ENCODE data around the gene ERCC3. TPM values are rescaled to one million over a fixed set of nuclear protein-coding genes. Genes with fewer than 3 reads are reported as not detected.

Gene ERCC3
- total RNA-seq, 4 donors from 2014 or later: 19.3 to 36.6 (median 25.2) TPM

GRCh38 chr2:127314193-127314988 is 20.4 kb upstream of the ERCC3 start:
- Histone ChIP-seq H3K27ac (no peak overlapping the region), H3K4me3 (no peak overlapping the region), H3K36me3 (peaks cover 3 to 99% (median 13%) of the 10 kb centered on the region in 3 donors), H3K4me1 (no peaks in the 10 kb centered on the region), H3K9me3 (no peaks in the 10 kb centered on the region), H3K27me3 (no peaks in the 10 kb centered on the region)
- TF ChIP-seq CTCF (IDR thresholded peaks at IDR 0.05) (no peak), POLR2A (IDR thresholded peaks at IDR 0.05) (no peak)
- WGBS, 2 donors: 93 to 94% methylated on average over 7 of the region's 7 CpGs
- intact Hi-C loops (cut with DNase I): no loop called here
- DNase-seq: no peak

GRCh38 chr2:127313406-127313805 is 19.5 kb upstream of the ERCC3 start:
- no peak overlapping the region for H3K4me3 ChIP-seq
- peaks cover 3 to 99% (median 13%) of the 10 kb centered on the region in 3 donors for H3K36me3 ChIP-seq
- H3K9me3 ChIP-seq: no peaks in the 10 kb centered on the region
- H3K27me3 ChIP-seq: no peaks in the 10 kb centered on the region
- no peak for TF ChIP-seq POLR2A (IDR thresholded peaks at IDR 0.05)
- TF ChIP-seq CTCF (IDR thresholded peaks at IDR 0.05): no peak
- DNase-seq: no peak
- intact Hi-C loops (cut with DNase I): no loop called here
- 58 to 70% methylated on average over 3 of the region's 3 CpGs for WGBS, 2 donors
- no peak overlapping the region for H3K27ac ChIP-seq
- H3K4me1 ChIP-seq: no peaks in the 10 kb centered on the region

GRCh38 chr2:127310980-127311379 is 17.0 kb upstream of the ERCC3 start:
- TF ChIP-seq CTCF (IDR thresholded peaks at IDR 0.05): no peak
- TF ChIP-seq POLR2A (IDR thresholded peaks at IDR 0.05): no peak
- intact Hi-C loops (cut with DNase I): no loop called here
- Histone ChIP-seq H3K27ac (no peak overlapping the region), H3K9me3 (no peaks in the 10 kb centered on the region), H3K36me3 (peaks cover 0 to 99% (median 8%) of the 10 kb centered on the region in 3 donors), H3K4me3 (no peak overlapping the region), H3K4me1 (no peaks in the 10 kb centered on the region), H3K27me3 (no peaks in the 10 kb centered on the region)
- no peak for DNase-seq
- WGBS, 2 donors: 90 to 95% methylated on average over 3 of the region's 3 CpGs

- DNase-seq: no peak
- intact Hi-C loops (cut with DNase I): no loop called here
- Histone ChIP-seq H3K4me1 (no peaks in the 10 kb centered on the region), H3K4me3 (no peak overlapping the region), H3K27me3 (no peaks in the 10 kb centered on the region), H3K9me3 (no peaks in the 10 kb centered on the region), H3K36me3 (peaks cover 0 to 98% (median 0%) of the 10 kb centered on the region in 3 donors), H3K27ac (no peak overlapping the region)
- no peak for TF ChIP-seq POLR2A (IDR thresholded peaks at IDR 0.05)
- TF ChIP-seq CTCF (IDR thresholded peaks at IDR 0.05): no peak
- 89 to 92% methylated on average over 4 of the region's 4 CpGs for WGBS, 2 donors
These were observed 15.5 kb upstream of the ERCC3 start for GRCh38 chr2:127309468-127309867.

- TF ChIP-seq POLR2A (IDR thresholded peaks at IDR 0.05) (no peak), CTCF (IDR thresholded peaks at IDR 0.05) (no peak)
- intact Hi-C loops (cut with DNase I): no loop called here
- H3K36me3 ChIP-seq: peaks cover 0 to 93% (median 0%) of the 10 kb centered on the region in 3 donors
- no peak overlapping the region for H3K4me3 ChIP-seq
- no peak for DNase-seq
- H3K27ac ChIP-seq: no peak overlapping the region
- H3K27me3 ChIP-seq: no peaks in the 10 kb centered on the region
- H3K9me3 ChIP-seq: no peaks in the 10 kb centered on the region
- 82 to 85% methylated on average over 7 of the region's 7 CpGs for WGBS, 2 donors
- H3K4me1 ChIP-seq: no peaks in the 10 kb centered on the region
These were observed 14.7 kb upstream of the ERCC3 start for GRCh38 chr2:127308586-127309138.
